ENCODE results near the gene JPH2. TPM values are rescaled to one million over a fixed set of nuclear protein-coding genes. Genes with fewer than 3 reads are reported as not detected.

The JPH2 gene
- total RNA-seq, 1 donor from 2014 or later = 4.6 TPM

DNA sequence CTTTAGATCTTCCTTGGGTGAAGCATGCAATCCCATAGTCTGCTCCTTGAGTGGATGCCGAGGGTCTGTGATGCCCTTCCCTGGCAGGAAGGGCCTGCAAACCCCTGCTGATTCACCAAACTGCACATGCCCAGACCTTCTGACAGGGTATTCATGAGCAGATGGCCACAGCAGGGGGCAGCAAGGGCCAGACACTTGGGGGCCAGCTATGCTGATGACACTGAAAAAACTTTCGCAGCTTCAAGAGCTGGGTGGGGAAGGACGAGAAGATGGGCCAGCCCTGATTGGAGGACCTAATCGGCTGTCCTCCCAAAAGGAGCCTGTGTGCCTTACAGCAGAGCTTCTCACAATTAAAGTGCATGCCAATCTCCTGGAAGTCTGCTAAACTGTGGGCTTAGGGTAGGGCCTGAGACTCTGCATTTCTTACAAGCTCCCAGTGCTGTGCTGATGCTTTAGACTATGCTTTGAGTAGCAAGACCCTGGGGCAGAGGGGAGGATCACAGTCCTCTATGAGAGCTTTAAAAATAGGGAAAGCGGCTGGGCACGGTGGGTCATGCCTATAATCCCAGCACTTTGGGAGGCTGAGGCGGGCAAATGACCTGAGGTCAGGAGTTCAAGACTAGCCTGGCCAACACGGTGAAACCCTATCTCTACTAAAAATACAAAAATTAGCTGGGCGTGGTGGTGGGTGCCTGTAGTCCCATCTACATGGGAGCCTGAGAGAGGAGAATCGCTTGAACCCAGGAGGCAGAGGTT lies 44.9 kb upstream of the JPH2 start:
- H3K4me3 ChIP-seq = no peak overlapping the region
- H3K9me3 ChIP-seq = no peaks in the 10 kb centered on the region
- no peak for DNase-seq
- intact Hi-C loops (cut with DNase I) = no loop called here
- no peaks in the 10 kb centered on the region for H3K36me3 ChIP-seq
- no peak for ATAC-seq
- no peaks in the 10 kb centered on the region for H3K27me3 ChIP-seq (ENCODE audit: low read depth)
- TF ChIP-seq, protein P1, sequence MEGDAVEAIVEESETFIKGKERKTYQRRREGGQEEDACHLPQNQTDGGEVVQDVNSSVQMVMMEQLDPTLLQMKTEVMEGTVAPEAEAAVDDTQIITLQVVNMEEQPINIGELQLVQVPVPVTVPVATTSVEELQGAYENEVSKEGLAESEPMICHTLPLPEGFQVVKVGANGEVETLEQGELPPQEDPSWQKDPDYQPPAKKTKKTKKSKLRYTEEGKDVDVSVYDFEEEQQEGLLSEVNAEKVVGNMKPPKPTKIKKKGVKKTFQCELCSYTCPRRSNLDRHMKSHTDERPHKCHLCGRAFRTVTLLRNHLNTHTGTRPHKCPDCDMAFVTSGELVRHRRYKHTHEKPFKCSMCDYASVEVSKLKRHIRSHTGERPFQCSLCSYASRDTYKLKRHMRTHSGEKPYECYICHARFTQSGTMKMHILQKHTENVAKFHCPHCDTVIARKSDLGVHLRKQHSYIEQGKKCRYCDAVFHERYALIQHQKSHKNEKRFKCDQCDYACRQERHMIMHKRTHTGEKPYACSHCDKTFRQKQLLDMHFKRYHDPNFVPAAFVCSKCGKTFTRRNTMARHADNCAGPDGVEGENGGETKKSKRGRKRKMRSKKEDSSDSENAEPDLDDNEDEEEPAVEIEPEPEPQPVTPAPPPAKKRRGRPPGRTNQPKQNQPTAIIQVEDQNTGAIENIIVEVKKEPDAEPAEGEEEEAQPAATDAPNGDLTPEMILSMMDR (IDR thresholded peaks at IDR 0.05) = no peak
- H3K4me1 ChIP-seq = no peaks in the 10 kb centered on the region
- no peak overlapping the region for H3K27ac ChIP-seq

DNA sequence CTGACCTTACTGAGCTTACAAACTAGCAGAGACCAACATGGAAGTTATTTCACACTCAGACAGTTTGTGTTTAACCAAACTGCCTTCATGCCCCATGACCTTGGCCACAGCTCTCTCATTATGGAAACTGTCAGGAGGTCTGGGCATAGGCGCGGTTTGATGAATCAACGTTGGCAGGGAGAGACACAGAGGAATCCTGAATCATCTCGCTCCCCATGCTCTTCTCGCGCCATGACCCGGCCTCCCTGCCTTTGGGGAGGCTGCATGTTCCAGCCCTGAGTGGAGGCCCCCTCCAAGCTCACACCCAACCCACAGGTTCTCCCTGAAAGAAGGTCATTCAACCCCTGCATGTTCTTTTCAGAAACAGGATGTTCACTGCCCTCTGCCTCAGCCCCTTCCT lies 44.2 kb upstream of the JPH2 start:
- no peak for DNase-seq
- intact Hi-C loops (cut with DNase I) = no loop called here

DNA sequence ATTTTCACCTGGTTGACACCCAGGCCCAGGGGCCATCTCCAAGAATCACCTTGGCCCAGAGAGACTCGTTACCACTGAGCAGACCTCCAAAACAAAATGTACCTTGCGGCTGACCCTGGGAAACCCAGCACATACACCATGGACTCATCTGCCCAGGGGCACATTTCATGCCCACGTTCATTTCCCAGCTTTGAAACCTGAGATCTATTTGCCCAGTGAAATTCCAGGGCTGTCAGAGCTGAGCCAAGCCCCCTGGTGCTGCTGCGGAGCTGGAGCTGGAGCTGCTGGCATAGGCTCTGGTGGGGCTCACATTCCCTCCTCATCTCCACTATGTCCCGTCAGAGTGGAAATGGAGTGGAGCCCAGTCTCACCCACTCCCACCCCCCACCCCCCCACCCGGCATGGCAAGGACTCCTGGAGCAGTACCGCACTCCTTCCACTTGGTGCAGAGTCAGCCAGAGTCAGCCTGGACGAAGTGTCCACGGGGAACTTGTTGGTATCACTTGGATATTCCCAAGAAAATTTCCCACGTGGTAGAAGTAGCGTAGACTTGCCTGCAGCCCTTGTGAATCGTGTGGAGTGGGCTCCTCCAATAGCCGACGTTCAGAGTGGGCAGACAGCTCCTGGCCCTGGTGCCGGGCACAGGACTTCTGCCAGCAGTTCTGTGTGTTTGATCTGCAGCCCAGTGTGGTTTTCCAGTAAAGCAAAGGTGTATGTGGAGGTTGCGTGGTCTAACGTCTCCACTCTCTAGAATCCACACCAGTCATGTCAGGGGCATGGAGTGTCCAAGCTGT lies 41.7 kb upstream of the JPH2 start:
- ATAC-seq = no peak
- Histone ChIP-seq H3K4me3 (no peak overlapping the region), H3K27ac (no peak overlapping the region), H3K27me3 (ENCODE audit: low read depth) (no peaks in the 10 kb centered on the region), H3K4me1 (no peaks in the 10 kb centered on the region), H3K9me3 (no peaks in the 10 kb centered on the region), H3K36me3 (peaks cover 4% of the 10 kb centered on the region)
- intact Hi-C loops (cut with DNase I) = no loop called here
- TF ChIP-seq, protein P1 (IDR thresholded peaks at IDR 0.05) = no peak
- no peak for DNase-seq

More for the DNA sequence above, 44.2 kb upstream of the JPH2 start:
- no peaks in the 10 kb centered on the region for H3K27me3 ChIP-seq (ENCODE audit: low read depth)
- no peak overlapping the region for H3K4me3 ChIP-seq
- H3K27ac ChIP-seq = no peak overlapping the region
- no peak for ATAC-seq
- no peaks in the 10 kb centered on the region for H3K9me3 ChIP-seq
- TF ChIP-seq, protein P1 (IDR thresholded peaks at IDR 0.05) = no peak
- no peaks in the 10 kb centered on the region for H3K36me3 ChIP-seq
- H3K4me1 ChIP-seq = no peaks in the 10 kb centered on the region

DNA sequence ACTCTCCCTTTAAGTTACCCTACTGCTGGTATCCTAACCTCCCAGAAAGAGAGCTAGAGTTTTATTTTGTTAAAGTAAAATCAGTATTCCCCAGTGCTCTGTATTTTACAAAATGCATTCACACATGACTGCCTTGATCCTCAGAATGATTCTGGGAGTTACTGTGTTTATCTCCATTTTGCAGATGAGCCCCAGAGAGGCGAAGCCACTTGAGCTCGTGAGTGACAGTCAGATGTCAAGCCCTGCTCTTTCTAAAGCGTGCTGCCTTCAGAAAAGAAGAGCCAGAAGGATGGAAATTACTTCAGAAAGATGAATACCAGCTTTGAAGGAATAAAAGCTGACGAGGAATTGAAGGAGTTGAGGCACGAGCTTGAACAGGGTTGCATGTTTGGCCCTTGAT lies 37.6 kb upstream of the JPH2 start:
- TF ChIP-seq, protein P1 (IDR thresholded peaks at IDR 0.05) = no peak
- Histone ChIP-seq H3K4me1 (no peaks in the 10 kb centered on the region), H3K27ac (no peak overlapping the region), H3K4me3 (no peak overlapping the region), H3K27me3 (ENCODE audit: low read depth) (no peaks in the 10 kb centered on the region), H3K36me3 (peaks cover 4% of the 10 kb centered on the region), H3K9me3 (no peaks in the 10 kb centered on the region)
- ATAC-seq = no peak
- intact Hi-C loops (cut with DNase I) = no loop called here
- no peak for DNase-seq

DNA sequence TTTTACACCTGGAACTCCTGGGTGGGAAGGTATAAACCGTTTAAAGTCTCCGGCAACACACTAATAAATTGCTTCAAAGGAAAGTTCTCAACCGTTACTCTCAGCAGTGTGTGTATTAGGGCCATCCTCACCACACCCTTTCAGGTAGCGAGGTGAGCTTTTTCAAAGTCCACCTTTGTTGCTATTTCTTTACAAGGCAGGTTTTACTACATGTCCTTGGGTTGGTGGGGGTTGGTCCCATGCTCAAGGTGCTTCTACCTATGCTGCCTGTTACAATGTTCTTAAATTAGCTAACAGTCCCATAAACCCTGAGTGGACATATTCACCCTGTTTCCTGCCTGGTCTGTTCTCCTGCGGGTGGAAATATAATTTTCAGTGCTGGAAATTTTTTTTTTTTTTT lies 36.7 kb upstream of the JPH2 start:
- intact Hi-C loops (cut with DNase I) = no loop called here
- no peaks in the 10 kb centered on the region for H3K4me1 ChIP-seq
- H3K36me3 ChIP-seq = peaks cover 4% of the 10 kb centered on the region
- no peak overlapping the region for H3K4me3 ChIP-seq
- no peaks in the 10 kb centered on the region for H3K27me3 ChIP-seq (ENCODE audit: low read depth)
- no peaks in the 10 kb centered on the region for H3K9me3 ChIP-seq
- DNase-seq = no peak
- H3K27ac ChIP-seq = no peak overlapping the region
- TF ChIP-seq, protein P1 (IDR thresholded peaks at IDR 0.05) = no peak
- no peak for ATAC-seq

Measured in lower lobe of right lung (tissue), 2 donors.